ENCODE data around the gene WIPF2.

- TF ChIP-seq EZH2phosphoT487 (IDR thresholded peaks at IDR 0.05; ENCODE audit: borderline replicate concordance) (no peak), SRF (IDR thresholded peaks at IDR 0.05; ENCODE audit: low read depth) (no peak), TCF7L2 (IDR thresholded peaks at IDR 0.05; ENCODE audit: borderline replicate concordance, extremely low read depth, insufficient read depth, insufficient read length) (no peak), CTCF (IDR thresholded peaks at IDR 0.05 in 2 of 3, conservative IDR thresholded peaks at IDR 0.05 in 1 of 3; ENCODE audit: borderline replicate concordance in 1 of 3, insufficient read depth in 1 of 3, low read depth in 2 of 3, low read length in 2 of 3) (no peak), YY1 (IDR thresholded peaks at IDR 0.05; ENCODE audit: extremely low read depth, insufficient replicate concordance, low read depth, low read length) (no peak), ZNF274 (IDR thresholded peaks at IDR 0.05; ENCODE audit: low read depth, low read length) (no peak), POLR2A (IDR thresholded peaks at IDR 0.05; ENCODE audit: borderline replicate concordance, extremely low read depth, insufficient read depth, insufficient read length) (no peak)
Observed at GRCh38 chr17:40298726-40299125, 79.6 kb downstream of the WIPF2 start.

All from HCT116 (cell line).